Measurements from ENCODE around the gene PPM1L. TPM values are rescaled to one million over a fixed set of nuclear protein-coding genes. Genes with fewer than 3 reads are reported as not detected.

PPM1L gene
- total and polyA plus RNA-seq, 7 experiments from 2014 or later = 0.48 to 19.1 (median 5.3) TPM

- Histone ChIP-seq H3K4me3 (ENCODE audit: low read length) (no peak overlapping the region), H3K4me1 (ENCODE audit: control insufficient read depth in 2 of 2, insufficient read depth in 2 of 2, low read length in 2 of 2) (no peaks in the 10 kb centered on the region), H3K27me3 (ENCODE audit: control insufficient read depth in 2 of 2, insufficient read depth in 2 of 2, low read length in 2 of 2) (no peaks in the 10 kb centered on the region), H3K27ac (ENCODE audit: low read depth, low read length) (no peak overlapping the region), H3K36me3 (ENCODE audit: control insufficient read depth in 2 of 3, insufficient read depth in 3 of 3, low read length in 3 of 3) (no peaks in the 10 kb centered on the region), H3K9me3 (ENCODE audit: control insufficient read depth in 2 of 3, low read length in 3 of 3) (no peaks in the 10 kb centered on the region)
- no peaks in the 10 kb centered on the region for H3K4me1 Mint-ChIP-seq
- intact Hi-C loops (cut with micrococcal nuclease) = no loop called here
- no peak overlapping the region for H3K4me3 Mint-ChIP-seq
- CTCF ChIA-PET = no interaction called here
- POLR2A ChIA-PET = no interaction called here
- no peak for DNase-seq
- peaks cover 0 to 4% (median 3%) of the 10 kb centered on the region in 5 donors for H3K36me3 Mint-ChIP-seq
- no peak overlapping the region for H3K27ac Mint-ChIP-seq
- no peak for ATAC-seq
- peaks cover 0 to 13% (median 3%) of the 10 kb centered on the region in 11 donors for H3K9me3 Mint-ChIP-seq
- peaks cover 0 to 10% (median 0%) of the 10 kb centered on the region in 5 donors for H3K27me3 Mint-ChIP-seq
Measured at GRCh38 chr3:160906646-160907045, 150.6 kb downstream of the PPM1L start.

DNA sequence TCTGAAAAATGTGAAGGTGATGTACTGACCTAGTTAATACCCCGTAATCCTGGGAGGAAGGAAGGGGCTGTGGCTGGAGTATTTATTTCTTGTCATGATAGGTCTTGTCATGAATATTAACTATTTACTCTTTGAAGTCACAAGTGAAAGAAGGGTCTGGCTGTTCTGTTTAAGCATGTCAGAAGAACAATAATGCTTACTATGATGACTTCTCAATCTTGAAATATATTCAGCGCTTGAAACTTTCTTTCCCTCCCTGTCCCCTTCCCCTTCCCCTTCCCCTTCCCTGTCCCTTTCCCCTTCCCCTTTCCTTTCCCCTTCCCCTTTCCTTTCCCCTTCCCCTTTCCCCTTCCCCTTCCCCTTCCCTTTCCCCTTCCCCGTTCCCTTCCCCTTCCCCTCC, 153.9 kb downstream of the PPM1L start:
- no peak for DNase-seq
- Histone ChIP-seq H3K27ac (ENCODE audit: low read depth, low read length) (no peak overlapping the region), H3K9me3 (ENCODE audit: control insufficient read depth in 2 of 3, low read length in 3 of 3) (no peaks in the 10 kb centered on the region), H3K4me3 (ENCODE audit: low read length) (no peak overlapping the region), H3K27me3 (ENCODE audit: control insufficient read depth in 2 of 2, insufficient read depth in 2 of 2, low read length in 2 of 2) (no peaks in the 10 kb centered on the region), H3K4me1 (ENCODE audit: control insufficient read depth in 2 of 2, insufficient read depth in 2 of 2, low read length in 2 of 2) (no peaks in the 10 kb centered on the region), H3K36me3 (ENCODE audit: control insufficient read depth in 2 of 3, insufficient read depth in 3 of 3, low read length in 3 of 3) (no peaks in the 10 kb centered on the region)
- intact Hi-C loops (cut with micrococcal nuclease) = no loop called here
- Mint-ChIP-seq H3K4me3 (no peak overlapping the region), H3K4me1 (no peaks in the 10 kb centered on the region), H3K27ac (no peak overlapping the region), H3K27me3 (peaks cover 0 to 15% (median 7%) of the 10 kb centered on the region in 5 donors), H3K9me3 (peaks cover 0 to 13% (median 3%) of the 10 kb centered on the region in 11 donors), H3K36me3 (peaks cover 0 to 4% (median 1%) of the 10 kb centered on the region in 5 donors)
- POLR2A ChIA-PET = no interaction called here
- no peak for ATAC-seq
- CTCF ChIA-PET = no interaction called here

GRCh38 chr3:160911411-160911810, 155.4 kb downstream of the PPM1L start:
- Mint-ChIP-seq H3K4me1 (no peaks in the 10 kb centered on the region), H3K9me3 (peaks cover 0 to 12% (median 3%) of the 10 kb centered on the region in 11 donors), H3K4me3 (no peak overlapping the region), H3K27me3 (peaks cover 0 to 15% (median 7%) of the 10 kb centered on the region in 5 donors), H3K27ac (no peak overlapping the region), H3K36me3 (peaks cover 0 to 4% (median 3%) of the 10 kb centered on the region in 5 donors)
- Histone ChIP-seq H3K4me3 (ENCODE audit: low read length) (no peak overlapping the region), H3K27me3 (ENCODE audit: control insufficient read depth in 2 of 2, insufficient read depth in 2 of 2, low read length in 2 of 2) (no peaks in the 10 kb centered on the region), H3K9me3 (ENCODE audit: control insufficient read depth in 2 of 3, low read length in 3 of 3) (no peaks in the 10 kb centered on the region), H3K27ac (ENCODE audit: low read depth, low read length) (no peak overlapping the region), H3K36me3 (ENCODE audit: control insufficient read depth in 2 of 3, insufficient read depth in 3 of 3, low read length in 3 of 3) (no peaks in the 10 kb centered on the region), H3K4me1 (ENCODE audit: control insufficient read depth in 2 of 2, insufficient read depth in 2 of 2, low read length in 2 of 2) (no peaks in the 10 kb centered on the region)
- DNase-seq (no peak), ATAC-seq (no peak)
- CTCF ChIA-PET = no interaction called here
- POLR2A ChIA-PET = no interaction called here
- intact Hi-C loops (cut with micrococcal nuclease) = no loop called here

GRCh38 chr3:160916472-160916871, 160.4 kb downstream of the PPM1L start:
- H3K27me3 Mint-ChIP-seq = peaks cover 0 to 9% (median 7%) of the 10 kb centered on the region in 5 donors
- H3K27ac ChIP-seq (ENCODE audit: low read depth, low read length) = no peak overlapping the region
- H3K9me3 Mint-ChIP-seq = no peaks in the 10 kb centered on the region
- H3K4me3 ChIP-seq (ENCODE audit: low read length) = no peak overlapping the region
- H3K4me1 ChIP-seq (ENCODE audit: control insufficient read depth in 2 of 2, insufficient read depth in 2 of 2, low read length in 2 of 2) = no peaks in the 10 kb centered on the region
- H3K9me3 ChIP-seq (ENCODE audit: control insufficient read depth in 2 of 3, low read length in 3 of 3) = no peaks in the 10 kb centered on the region
- H3K4me3 Mint-ChIP-seq = no peak overlapping the region
- intact Hi-C loops (cut with micrococcal nuclease) = no loop called here
- ATAC-seq (no peak), DNase-seq (no peak)
- H3K27ac Mint-ChIP-seq = no peak overlapping the region
- H3K36me3 Mint-ChIP-seq = peaks cover 0 to 4% (median 0%) of the 10 kb centered on the region in 5 donors
- H3K36me3 ChIP-seq (ENCODE audit: control insufficient read depth in 2 of 3, insufficient read depth in 3 of 3, low read length in 3 of 3) = no peaks in the 10 kb centered on the region
- peaks cover 0 to 2% (median 0%) of the 10 kb centered on the region in 7 donors for H3K4me1 Mint-ChIP-seq
- POLR2A ChIA-PET = no interaction called here
- CTCF ChIA-PET = interaction anchor here (0.7 to 1.2 kb wide), 2 partner anchors 11 to 290 kb away, joined by 3 read pairs; no protein-coding TSS in a partner anchor
- no peaks in the 10 kb centered on the region for H3K27me3 ChIP-seq (ENCODE audit: control insufficient read depth in 2 of 2, insufficient read depth in 2 of 2, low read length in 2 of 2)

DNA sequence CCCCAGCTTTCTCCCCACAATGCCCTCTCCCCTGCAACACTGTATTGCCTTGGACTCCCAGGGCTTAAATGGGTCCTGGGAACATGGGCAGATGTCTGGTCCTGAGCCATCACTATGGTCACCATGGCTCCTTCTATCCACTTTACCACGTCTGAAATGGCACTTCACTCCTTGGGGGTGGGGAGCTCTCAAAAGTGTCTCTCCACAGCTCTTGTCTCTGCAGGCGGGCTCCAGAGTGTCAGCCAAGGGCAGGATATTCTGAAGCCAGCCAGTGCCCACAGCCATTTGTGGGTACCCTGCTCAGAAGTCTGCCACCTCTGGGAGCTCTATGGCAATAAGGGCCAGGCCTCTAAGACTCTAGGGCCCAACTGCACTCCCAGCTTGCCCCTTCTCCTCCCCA, 163.9 kb downstream of the PPM1L start:
- Mint-ChIP-seq H3K27me3 (peaks cover 0 to 11% (median 0%) of the 10 kb centered on the region in 5 donors), H3K36me3 (peaks cover 0 to 3% (median 0%) of the 10 kb centered on the region in 5 donors), H3K4me3 (no peak overlapping the region), H3K27ac (no peak overlapping the region), H3K4me1 (peaks cover 0 to 2% (median 0%) of the 10 kb centered on the region in 7 donors), H3K9me3 (no peaks in the 10 kb centered on the region)
- ChIA-PET POLR2A (no interaction called here), CTCF (interaction anchor here (1.1 to 2.3 kb wide), 2 partner anchors 21 to 489 kb away, joined by 3 to 7 read pairs; no protein-coding TSS in a partner anchor)
- H3K36me3 ChIP-seq (ENCODE audit: control insufficient read depth in 2 of 3, insufficient read depth in 3 of 3, low read length in 3 of 3) = no peaks in the 10 kb centered on the region
- no peak overlapping the region for H3K27ac ChIP-seq (ENCODE audit: low read depth, low read length)
- no peak for ATAC-seq
- intact Hi-C loops (cut with micrococcal nuclease) = no loop called here
- no peaks in the 10 kb centered on the region for H3K9me3 ChIP-seq (ENCODE audit: control insufficient read depth in 2 of 3, low read length in 3 of 3)
- DNase-seq = no peak
- H3K4me1 ChIP-seq (ENCODE audit: control insufficient read depth in 2 of 2, insufficient read depth in 2 of 2, low read length in 2 of 2) = no peaks in the 10 kb centered on the region
- H3K27me3 ChIP-seq (ENCODE audit: control insufficient read depth in 2 of 2, insufficient read depth in 2 of 2, low read length in 2 of 2) = no peaks in the 10 kb centered on the region
- H3K4me3 ChIP-seq (ENCODE audit: low read length) = no peak overlapping the region

GRCh38 chr3:160921020-160921635, 165.1 kb downstream of the PPM1L start:
- Histone ChIP-seq H3K4me1 (ENCODE audit: control insufficient read depth in 2 of 2, insufficient read depth in 2 of 2, low read length in 2 of 2) (no peaks in the 10 kb centered on the region), H3K27me3 (ENCODE audit: control insufficient read depth in 2 of 2, insufficient read depth in 2 of 2, low read length in 2 of 2) (no peaks in the 10 kb centered on the region), H3K4me3 (ENCODE audit: low read length) (no peak overlapping the region), H3K27ac (ENCODE audit: low read depth, low read length) (no peak overlapping the region), H3K9me3 (ENCODE audit: control insufficient read depth in 2 of 3, low read length in 3 of 3) (no peaks in the 10 kb centered on the region), H3K36me3 (ENCODE audit: control insufficient read depth in 2 of 3, insufficient read depth in 3 of 3, low read length in 3 of 3) (no peaks in the 10 kb centered on the region)
- ATAC-seq (peak; percentile 55), DNase-seq (no peak)
- intact Hi-C loops (cut with micrococcal nuclease) = no loop called here
- ChIA-PET CTCF (no interaction called here), POLR2A (no interaction called here)
- peaks cover 0 to 14% (median 0%) of the 10 kb centered on the region in 5 donors for H3K27me3 Mint-ChIP-seq
- no peak overlapping the region for H3K27ac Mint-ChIP-seq
- peaks cover 0 to 2% (median 0%) of the 10 kb centered on the region in 7 donors for H3K4me1 Mint-ChIP-seq
- no peaks in the 10 kb centered on the region for H3K36me3 Mint-ChIP-seq
- H3K9me3 Mint-ChIP-seq = no peaks in the 10 kb centered on the region
- no peak overlapping the region for H3K4me3 Mint-ChIP-seq

- Histone ChIP-seq H3K27me3 (ENCODE audit: control insufficient read depth in 2 of 2, insufficient read depth in 2 of 2, low read length in 2 of 2) (no peaks in the 10 kb centered on the region), H3K4me3 (ENCODE audit: low read length) (no peak overlapping the region), H3K27ac (ENCODE audit: low read depth, low read length) (no peak overlapping the region), H3K4me1 (ENCODE audit: control insufficient read depth in 2 of 2, insufficient read depth in 2 of 2, low read length in 2 of 2) (no peaks in the 10 kb centered on the region), H3K9me3 (ENCODE audit: control insufficient read depth in 2 of 3, low read length in 3 of 3) (no peaks in the 10 kb centered on the region), H3K36me3 (ENCODE audit: control insufficient read depth in 2 of 3, insufficient read depth in 3 of 3, low read length in 3 of 3) (no peaks in the 10 kb centered on the region)
- H3K27me3 Mint-ChIP-seq = peaks cover 0 to 10% (median 0%) of the 10 kb centered on the region in 5 donors
- no peak overlapping the region for H3K4me3 Mint-ChIP-seq
- ATAC-seq (no peak), DNase-seq (no peak)
- no peaks in the 10 kb centered on the region for H3K36me3 Mint-ChIP-seq
- no peak overlapping the region for H3K27ac Mint-ChIP-seq
- intact Hi-C loops (cut with micrococcal nuclease) = no loop called here
- ChIA-PET POLR2A (interaction anchor here (0.7 kb wide), 1 partner anchor 876 kb away, joined by 3 read pairs; no protein-coding TSS in a partner anchor), CTCF (no interaction called here)
- no peaks in the 10 kb centered on the region for H3K9me3 Mint-ChIP-seq
- H3K4me1 Mint-ChIP-seq = no peaks in the 10 kb centered on the region
Measured at GRCh38 chr3:160924776-160925175, 168.7 kb downstream of the PPM1L start.
